HL-60 (cell line): ENCODE results near the gene AKR1D1.

Experiments
- DNase-seq, 2 experiments: peaks; one replicate each; pipeline ENCODE4 v3.0.0-alpha.2; 2010 to 2020; ENCODE audit warnings: low read depth in 1 of 2, low spot score in 1 of 2
- H3K27ac ChIP-seq: fragments of 250-450 bp; sonication (Bioruptor Pico); replicated peaks from 2 replicates; pipeline ENCODE4 v1.5.1; 2020; ENCODE audit warnings: mild to moderate bottlenecking, moderate library complexity
- H3K27me3 ChIP-seq: fragments of 250-450 bp; sonication (Bioruptor Pico); 2 replicates; pipeline ENCODE4 v1.5.1; 2021; ENCODE audit warnings: mild to moderate bottlenecking, moderate library complexity; ENCODE audit not compliant: insufficient read depth, poor library complexity, severe bottlenecking
- H3K4me3 ChIP-seq: replicated peaks from 2 replicates; pipeline ENCODE4 v1.5.1; 2011; ENCODE audit warnings: mild to moderate bottlenecking, control low read depth, low read length; ENCODE audit not compliant: insufficient read depth
- GABPA ChIP-seq: IDR thresholded peaks from 2 replicates; pipeline ENCODE4 v1.6.1; 2012; ENCODE audit warnings: low read depth
- POLR2AphosphoS5 ChIP-seq: IDR thresholded peaks from 2 replicates; pipeline ENCODE4 v1.6.1; 2012; ENCODE audit warnings: low read depth
- SPI1 ChIP-seq: IDR thresholded peaks from 2 replicates; pipeline ENCODE4 v1.6.1; 2012; ENCODE audit warnings: low read depth, mild to moderate bottlenecking, borderline replicate concordance
- TF ChIP-seq, protein P1 (sequence below): IDR thresholded peaks from one replicate; pipeline ENCODE4 v1.5.1; 2011; ENCODE audit warnings: low read length, control low read depth, inconsistent platforms; ENCODE audit not compliant: insufficient read depth
- TF ChIP-seq, protein P2 (sequence below): IDR thresholded peaks from 2 replicates; pipeline ENCODE4 v1.6.1; 2012; ENCODE audit warnings: low read depth; ENCODE audit not compliant: insufficient replicate concordance

AKR1D1 gene

DNA sequence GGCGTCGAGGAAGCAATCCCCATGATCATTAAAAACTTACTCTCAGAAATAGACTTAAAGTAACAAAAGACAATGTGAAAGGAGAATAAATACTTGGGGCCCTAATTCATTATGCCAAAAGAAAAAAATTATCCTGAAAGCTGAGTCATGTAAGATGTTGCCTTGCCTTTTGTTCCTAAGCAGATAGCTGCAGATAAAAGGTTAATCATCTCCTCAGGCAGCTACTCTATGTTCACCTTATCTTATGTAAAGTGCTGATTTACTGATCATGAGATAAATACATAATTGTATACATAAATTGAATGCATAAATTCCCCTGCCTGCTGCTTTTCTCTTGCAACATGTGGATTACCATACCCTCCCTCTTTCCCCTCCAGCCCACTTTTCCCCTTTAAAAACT is 46.3 kb upstream of the AKR1D1 start:
- TF ChIP-seq POLR2AphosphoS5: no peak
- TF ChIP-seq, protein P1, sequence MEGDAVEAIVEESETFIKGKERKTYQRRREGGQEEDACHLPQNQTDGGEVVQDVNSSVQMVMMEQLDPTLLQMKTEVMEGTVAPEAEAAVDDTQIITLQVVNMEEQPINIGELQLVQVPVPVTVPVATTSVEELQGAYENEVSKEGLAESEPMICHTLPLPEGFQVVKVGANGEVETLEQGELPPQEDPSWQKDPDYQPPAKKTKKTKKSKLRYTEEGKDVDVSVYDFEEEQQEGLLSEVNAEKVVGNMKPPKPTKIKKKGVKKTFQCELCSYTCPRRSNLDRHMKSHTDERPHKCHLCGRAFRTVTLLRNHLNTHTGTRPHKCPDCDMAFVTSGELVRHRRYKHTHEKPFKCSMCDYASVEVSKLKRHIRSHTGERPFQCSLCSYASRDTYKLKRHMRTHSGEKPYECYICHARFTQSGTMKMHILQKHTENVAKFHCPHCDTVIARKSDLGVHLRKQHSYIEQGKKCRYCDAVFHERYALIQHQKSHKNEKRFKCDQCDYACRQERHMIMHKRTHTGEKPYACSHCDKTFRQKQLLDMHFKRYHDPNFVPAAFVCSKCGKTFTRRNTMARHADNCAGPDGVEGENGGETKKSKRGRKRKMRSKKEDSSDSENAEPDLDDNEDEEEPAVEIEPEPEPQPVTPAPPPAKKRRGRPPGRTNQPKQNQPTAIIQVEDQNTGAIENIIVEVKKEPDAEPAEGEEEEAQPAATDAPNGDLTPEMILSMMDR: no peak
- DNase-seq: no peak
- Histone ChIP-seq H3K4me3 (no peak overlapping the region), H3K27me3 (no peaks in the 10 kb centered on the region), H3K27ac (no peak overlapping the region)

- TF ChIP-seq POLR2AphosphoS5 (no peak), GABPA (no peak), SPI1 (no peak)
- TF ChIP-seq, protein P2, sequence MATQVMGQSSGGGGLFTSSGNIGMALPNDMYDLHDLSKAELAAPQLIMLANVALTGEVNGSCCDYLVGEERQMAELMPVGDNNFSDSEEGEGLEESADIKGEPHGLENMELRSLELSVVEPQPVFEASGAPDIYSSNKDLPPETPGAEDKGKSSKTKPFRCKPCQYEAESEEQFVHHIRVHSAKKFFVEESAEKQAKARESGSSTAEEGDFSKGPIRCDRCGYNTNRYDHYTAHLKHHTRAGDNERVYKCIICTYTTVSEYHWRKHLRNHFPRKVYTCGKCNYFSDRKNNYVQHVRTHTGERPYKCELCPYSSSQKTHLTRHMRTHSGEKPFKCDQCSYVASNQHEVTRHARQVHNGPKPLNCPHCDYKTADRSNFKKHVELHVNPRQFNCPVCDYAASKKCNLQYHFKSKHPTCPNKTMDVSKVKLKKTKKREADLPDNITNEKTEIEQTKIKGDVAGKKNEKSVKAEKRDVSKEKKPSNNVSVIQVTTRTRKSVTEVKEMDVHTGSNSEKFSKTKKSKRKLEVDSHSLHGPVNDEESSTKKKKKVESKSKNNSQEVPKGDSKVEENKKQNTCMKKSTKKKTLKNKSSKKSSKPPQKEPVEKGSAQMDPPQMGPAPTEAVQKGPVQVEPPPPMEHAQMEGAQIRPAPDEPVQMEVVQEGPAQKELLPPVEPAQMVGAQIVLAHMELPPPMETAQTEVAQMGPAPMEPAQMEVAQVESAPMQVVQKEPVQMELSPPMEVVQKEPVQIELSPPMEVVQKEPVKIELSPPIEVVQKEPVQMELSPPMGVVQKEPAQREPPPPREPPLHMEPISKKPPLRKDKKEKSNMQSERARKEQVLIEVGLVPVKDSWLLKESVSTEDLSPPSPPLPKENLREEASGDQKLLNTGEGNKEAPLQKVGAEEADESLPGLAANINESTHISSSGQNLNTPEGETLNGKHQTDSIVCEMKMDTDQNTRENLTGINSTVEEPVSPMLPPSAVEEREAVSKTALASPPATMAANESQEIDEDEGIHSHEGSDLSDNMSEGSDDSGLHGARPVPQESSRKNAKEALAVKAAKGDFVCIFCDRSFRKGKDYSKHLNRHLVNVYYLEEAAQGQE: no peak
- TF ChIP-seq, protein P1: no peak
- no peak overlapping the region for H3K4me3 ChIP-seq
- no peak overlapping the region for H3K27ac ChIP-seq
- no peaks in the 10 kb centered on the region for H3K27me3 ChIP-seq
- no peak for DNase-seq
These were observed 45.4 kb upstream of the AKR1D1 start for GRCh38 chr7:138030679-138031351.

GRCh38 chr7:138032186-138032585 is 44.1 kb upstream of the AKR1D1 start:
- Histone ChIP-seq H3K27ac (no peak overlapping the region), H3K27me3 (no peaks in the 10 kb centered on the region), H3K4me3 (no peak overlapping the region)
- no peak for DNase-seq
- TF ChIP-seq SPI1: no peak
- no peak for TF ChIP-seq POLR2AphosphoS5
- TF ChIP-seq, protein P1: no peak
- TF ChIP-seq, protein P2: no peak
- TF ChIP-seq GABPA: no peak

DNA sequence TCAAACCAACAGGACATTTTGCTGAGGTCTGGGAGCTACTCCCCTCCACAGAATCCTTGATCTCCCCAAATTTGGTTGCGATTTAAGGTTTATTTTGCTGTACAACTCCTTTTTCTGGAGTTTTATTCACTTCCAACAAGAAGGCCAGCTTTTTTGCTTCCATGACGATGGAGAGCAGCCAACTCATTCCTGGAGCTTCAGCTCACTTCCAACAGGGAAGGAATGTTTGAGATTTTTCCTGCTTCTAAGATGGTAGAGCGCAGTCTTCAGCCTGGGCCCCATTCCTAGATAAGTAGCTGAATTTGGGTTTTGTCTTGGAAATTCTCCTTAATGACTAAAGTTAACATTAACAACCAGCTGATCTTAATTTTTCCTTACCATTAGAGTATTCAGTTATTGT is 43.5 kb upstream of the AKR1D1 start:
- TF ChIP-seq, protein P1: no peak
- TF ChIP-seq GABPA (no peak), POLR2AphosphoS5 (no peak), SPI1 (no peak)
- TF ChIP-seq, protein P2: no peak
- no peak for DNase-seq
- Histone ChIP-seq H3K4me3 (no peak overlapping the region), H3K27me3 (no peaks in the 10 kb centered on the region), H3K27ac (no peak overlapping the region)
